HUES48 (cell line): ENCODE measurements around the gene PTPRD.
"Not testable (repeated sequence)": the region's sequence is repeated elsewhere in the genome, so short reads cannot be mapped to it uniquely, and the experiment has no call there.

Experiments
- H3K27ac ChIP-seq: one replicate; pipeline ENCODE4 v1.7.0; 2013; ENCODE audit warnings: low read depth, low read length, inconsistent platforms
- H3K27me3 ChIP-seq: 2 replicates; pipeline ENCODE4 v1.6.1; 2013; ENCODE audit warnings: mild to moderate bottlenecking, low read length; ENCODE audit not compliant: control insufficient read depth, insufficient read depth
- H3K36me3 ChIP-seq: 2 replicates; pipeline ENCODE4 v1.6.1; 2013; ENCODE audit warnings: low read length; ENCODE audit not compliant: control insufficient read depth, insufficient read depth
- H3K4me1 ChIP-seq: 2 replicates; pipeline ENCODE4 v1.6.1; 2013; ENCODE audit warnings: mild to moderate bottlenecking, low read length; ENCODE audit not compliant: control insufficient read depth, insufficient read depth
- H3K4me3 ChIP-seq: 2 replicates; pipeline ENCODE4 v1.5.1; 2013; ENCODE audit warnings: mild to moderate bottlenecking, low read depth, low read length
- H3K9ac ChIP-seq: 2 replicates; pipeline ENCODE4 v1.6.1; 2013; ENCODE audit warnings: mild to moderate bottlenecking, low read depth, low read length, moderate library complexity
- H3K9me3 ChIP-seq: 2 replicates; pipeline ENCODE4 v1.6.1; 2013; ENCODE audit warnings: low read length; ENCODE audit not compliant: control insufficient read depth, insufficient read depth

Gene PTPRD

GRCh38 chr9:9387511-9388115, 1225.2 kb downstream of the PTPRD start:
- no peaks in the 10 kb centered on the region for H3K4me1 ChIP-seq
- H3K4me3 ChIP-seq = no peak overlapping the region
- no peaks in the 10 kb centered on the region for H3K36me3 ChIP-seq

GRCh38 chr9:9362332-9362731, 1250.5 kb downstream of the PTPRD start:
- Histone ChIP-seq H3K27me3 (no peaks in the 10 kb centered on the region), H3K4me1 (no peaks in the 10 kb centered on the region), H3K9ac (no peak overlapping the region)

More at GRCh38 chr9:9387511-9388115, 1225.2 kb downstream of the PTPRD start:
- Histone ChIP-seq H3K27me3 (no peaks in the 10 kb centered on the region), H3K27ac (no peak overlapping the region), H3K9ac (no peak overlapping the region), H3K9me3 (no peaks in the 10 kb centered on the region)

GRCh38 chr9:9352877-9353481, 1259.8 kb downstream of the PTPRD start:
- H3K36me3 ChIP-seq = no peaks in the 10 kb centered on the region
- no peaks in the 10 kb centered on the region for H3K4me1 ChIP-seq
- no peak overlapping the region for H3K9ac ChIP-seq
- H3K27ac ChIP-seq = no peak overlapping the region
- H3K9me3 ChIP-seq = no peaks in the 10 kb centered on the region
- no peaks in the 10 kb centered on the region for H3K27me3 ChIP-seq
- H3K4me3 ChIP-seq = no peak overlapping the region

More at GRCh38 chr9:9362332-9362731, 1250.5 kb downstream of the PTPRD start:
- H3K4me3 ChIP-seq = no peak overlapping the region
- no peaks in the 10 kb centered on the region for H3K9me3 ChIP-seq
- no peaks in the 10 kb centered on the region for H3K36me3 ChIP-seq
- H3K27ac ChIP-seq = no peak overlapping the region

GRCh38 chr9:9341203-9341602, 1271.6 kb downstream of the PTPRD start:
- no peaks in the 10 kb centered on the region for H3K9me3 ChIP-seq
- no peaks in the 10 kb centered on the region for H3K36me3 ChIP-seq
- no peak overlapping the region for H3K9ac ChIP-seq
- H3K27me3 ChIP-seq = no peaks in the 10 kb centered on the region
- H3K27ac ChIP-seq = no peak overlapping the region
- H3K4me3 ChIP-seq = no peak overlapping the region
- peaks cover 14% of the 10 kb centered on the region for H3K4me1 ChIP-seq

- H3K4me1 ChIP-seq = peaks cover 14% of the 10 kb centered on the region
- no peaks in the 10 kb centered on the region for H3K27me3 ChIP-seq
- H3K9me3 ChIP-seq = no peaks in the 10 kb centered on the region
- H3K4me3 ChIP-seq = no peak overlapping the region
- H3K9ac ChIP-seq = no peak overlapping the region
- no peaks in the 10 kb centered on the region for H3K36me3 ChIP-seq
- H3K27ac ChIP-seq = no peak overlapping the region
These were observed 1275.7 kb downstream of the PTPRD start for GRCh38 chr9:9337129-9337528.

GRCh38 chr9:9326749-9327148, 1286.1 kb downstream of the PTPRD start:
- Histone ChIP-seq H3K4me3 (no peak overlapping the region), H3K9me3 (no peaks in the 10 kb centered on the region), H3K4me1 (peaks cover 11% of the 10 kb centered on the region; the same call in 1 of the 2 replicates), H3K36me3 (no peaks in the 10 kb centered on the region), H3K27me3 (no peaks in the 10 kb centered on the region), H3K27ac (no peak overlapping the region), H3K9ac (no peak overlapping the region)

- Histone ChIP-seq H3K36me3 (no peaks in the 10 kb centered on the region), H3K9me3 (no peaks in the 10 kb centered on the region), H3K27me3 (no peaks in the 10 kb centered on the region), H3K27ac (no peak overlapping the region), H3K4me3 (no peak overlapping the region), H3K4me1 (peaks cover 3% of the 10 kb centered on the region; the same call in 1 of the 2 replicates), H3K9ac (no peak overlapping the region)
These were observed 1293.8 kb downstream of the PTPRD start for GRCh38 chr9:9319007-9319406.

GRCh38 chr9:9310743-9311142, 1302.1 kb downstream of the PTPRD start:
- H3K4me1 ChIP-seq, H3K4me3 ChIP-seq, H3K27ac ChIP-seq, H3K27me3 ChIP-seq, H3K9me3 ChIP-seq, H3K9ac ChIP-seq, H3K36me3 ChIP-seq: not testable (repeated sequence)

- no peak overlapping the region for H3K27ac ChIP-seq
- H3K27me3 ChIP-seq = no peaks in the 10 kb centered on the region
- no peak overlapping the region for H3K4me3 ChIP-seq
- H3K4me1 ChIP-seq = no peaks in the 10 kb centered on the region
- H3K9ac ChIP-seq = no peak overlapping the region
- H3K36me3 ChIP-seq = no peaks in the 10 kb centered on the region
- H3K9me3 ChIP-seq = no peaks in the 10 kb centered on the region
These were observed 1307.2 kb downstream of the PTPRD start for GRCh38 chr9:9305600-9305999.

GRCh38 chr9:9299134-9299533, 1313.7 kb downstream of the PTPRD start:
- Histone ChIP-seq H3K9me3 (no peaks in the 10 kb centered on the region), H3K4me1 (no peaks in the 10 kb centered on the region), H3K9ac (no peak overlapping the region), H3K4me3 (no peak overlapping the region), H3K27me3 (no peaks in the 10 kb centered on the region), H3K27ac (no peak overlapping the region), H3K36me3 (no peaks in the 10 kb centered on the region)

GRCh38 chr9:9286001-9286400, 1326.8 kb downstream of the PTPRD start:
- no peak overlapping the region for H3K27ac ChIP-seq
- H3K9me3 ChIP-seq = no peaks in the 10 kb centered on the region
- no peak overlapping the region for H3K4me3 ChIP-seq
- no peak overlapping the region for H3K9ac ChIP-seq
- H3K36me3 ChIP-seq = no peaks in the 10 kb centered on the region
- no peaks in the 10 kb centered on the region for H3K27me3 ChIP-seq
- H3K4me1 ChIP-seq = no peaks in the 10 kb centered on the region
